HG03378 (cell line): Measurements from ENCODE around the gene H1-8.
A peak's percentile ranks its signal among the peaks of the same experiment; 100 is the strongest.

ENCODE experiments used
- ATAC-seq: cut with Tn5 transposase; IDR thresholded peaks from one replicate; pipeline ENCODE4 v1.9.1; 2021; ENCODE audit warnings: mild to moderate bottlenecking, moderate library complexity; ENCODE audit not compliant: unreplicated experiment

H1-8 gene

DNA sequence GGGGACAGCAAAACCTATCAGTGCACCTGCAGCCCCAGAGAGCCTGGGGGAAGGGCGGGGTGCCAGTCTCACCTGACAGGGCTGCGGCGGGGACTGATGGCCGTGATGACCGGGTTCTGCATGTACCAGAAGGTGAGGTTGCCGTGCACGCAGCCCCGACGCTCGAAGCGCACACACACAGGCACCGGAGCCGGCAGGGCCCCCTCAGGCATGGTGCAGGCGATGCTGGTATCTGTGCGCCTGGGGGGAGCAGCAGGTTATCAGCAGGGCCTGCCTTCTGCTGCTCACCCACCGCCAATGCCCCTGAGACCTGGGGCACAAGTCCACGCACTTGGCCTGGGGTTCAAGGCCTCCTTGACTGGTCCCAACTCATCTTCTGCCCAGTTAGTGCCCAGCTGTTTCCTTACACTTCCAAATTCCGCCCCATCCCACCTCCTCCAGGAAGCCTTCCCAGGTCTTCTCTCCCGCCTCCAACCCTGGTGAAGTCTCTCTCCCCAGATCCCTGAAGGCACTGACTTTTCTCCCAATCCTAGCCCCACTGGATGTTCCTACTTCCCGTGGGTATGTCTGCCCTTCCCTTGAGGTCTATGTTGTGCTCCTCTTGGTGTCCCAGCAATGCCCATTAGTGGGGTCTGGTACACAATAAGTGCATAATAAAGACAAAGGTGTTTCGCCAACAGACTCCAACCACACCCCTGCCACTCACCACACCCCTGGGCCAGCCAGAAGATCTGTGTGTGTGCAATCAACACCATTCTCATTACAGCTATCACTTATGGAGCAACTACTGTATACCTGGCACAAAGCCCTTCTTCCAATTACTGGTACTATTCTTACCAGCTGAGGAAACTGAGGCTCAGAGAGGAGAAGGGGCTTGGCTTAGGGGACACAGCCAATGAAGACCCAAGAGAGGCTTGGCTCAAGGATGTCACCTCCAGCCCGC, 28.9 kb downstream of the H1-8 start:
- no peak for ATAC-seq

DNA sequence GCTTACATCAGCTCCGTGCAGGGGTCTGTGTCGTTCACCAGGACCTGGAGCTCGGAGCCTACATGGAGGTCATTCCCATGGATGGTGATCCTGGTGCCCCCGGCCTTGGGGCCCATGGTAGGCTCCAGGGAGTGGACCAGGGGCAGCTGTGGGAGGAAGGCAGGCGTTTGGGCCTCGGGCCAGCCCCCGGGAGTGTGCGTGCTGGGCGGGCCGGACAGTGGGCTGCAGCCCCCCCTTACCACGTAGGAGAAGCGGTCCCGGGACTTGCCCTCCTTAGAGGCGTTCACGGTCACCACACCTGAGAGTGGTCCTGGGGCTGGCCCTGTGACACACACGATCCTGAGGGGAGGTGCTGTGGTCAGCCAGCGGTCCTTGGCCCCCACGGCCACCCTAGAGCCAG, 29.6 kb downstream of the H1-8 start:
- no peak for ATAC-seq

DNA sequence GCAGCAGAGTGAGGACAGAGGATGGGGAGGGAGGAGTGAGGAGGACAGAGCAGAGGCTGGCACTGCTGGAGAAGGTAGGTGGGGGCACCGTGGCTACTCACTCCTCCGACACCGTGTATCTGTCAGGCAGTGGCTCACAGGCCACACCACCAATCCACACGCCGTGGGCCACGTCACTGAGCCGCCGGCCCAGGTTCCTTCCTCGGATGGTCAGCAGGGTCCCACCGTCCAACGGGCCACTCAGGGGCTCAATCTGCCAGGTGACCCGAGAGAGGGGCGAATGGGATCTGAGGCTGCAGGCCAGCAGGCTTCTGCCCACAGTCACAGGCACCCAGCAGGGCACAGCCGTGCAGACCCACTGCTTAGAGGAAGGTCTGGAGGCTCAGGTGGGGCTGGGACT, 30.5 kb downstream of the H1-8 start:
- ATAC-seq = no peak

DNA sequence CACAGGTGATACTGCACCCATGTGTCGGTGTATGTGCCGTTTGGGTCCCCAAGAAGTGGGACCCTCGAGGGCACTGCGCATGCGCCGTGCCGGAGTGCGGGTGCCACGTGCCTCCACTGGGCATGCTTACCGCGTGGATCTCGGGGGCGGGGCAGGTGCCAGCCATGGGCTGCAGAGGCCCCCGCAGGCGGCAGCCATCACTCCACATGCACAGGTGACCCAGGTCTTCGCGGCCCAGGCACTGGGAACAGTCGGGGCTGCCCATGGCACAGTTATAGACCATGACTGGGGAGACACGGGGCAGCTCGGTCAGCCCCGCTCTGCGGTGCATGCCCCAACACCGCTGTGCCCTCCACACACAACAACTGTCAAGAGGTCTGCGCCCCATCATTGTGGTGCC, 31.2 kb downstream of the H1-8 start:
- no peak for ATAC-seq

DNA sequence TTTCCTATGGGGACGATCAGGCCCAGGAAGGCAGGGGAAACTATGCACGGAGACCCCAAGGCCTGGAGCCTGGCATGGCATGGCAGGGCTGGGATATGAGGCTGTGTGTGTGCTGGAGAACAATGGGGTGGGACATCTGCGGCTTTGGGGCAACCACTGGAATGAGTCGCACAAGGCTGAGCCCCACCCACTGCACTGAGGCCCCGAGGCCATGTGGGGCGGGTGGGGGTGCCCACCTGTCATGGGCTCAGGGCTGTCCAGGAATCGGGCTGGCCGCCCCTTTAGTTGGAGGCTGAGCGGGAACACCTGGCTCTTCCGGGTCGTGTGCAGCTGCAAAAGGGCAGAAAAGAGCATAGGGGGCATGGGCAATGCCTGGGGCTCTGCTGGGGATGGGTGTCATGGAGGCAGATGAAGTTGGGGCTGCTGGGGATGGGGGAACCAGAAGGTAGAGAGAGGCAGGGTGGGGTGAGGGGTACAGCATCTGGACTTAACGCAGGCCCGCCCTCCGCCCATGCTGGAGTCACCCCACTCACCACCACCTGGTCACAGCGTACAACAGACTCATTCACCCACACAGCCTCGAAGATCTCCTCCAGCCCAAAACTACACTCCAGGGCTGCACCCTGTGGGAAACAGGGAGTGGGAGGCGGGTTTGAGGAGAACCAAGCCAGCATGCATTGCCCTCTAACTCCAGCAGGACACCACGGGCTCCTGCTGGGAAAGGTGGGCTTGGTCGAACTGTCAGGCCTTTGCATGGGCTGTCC, 32.4 kb downstream of the H1-8 start:
- ATAC-seq = no peak

GRCh38 chr3:129575997-129576384, 33.0 kb downstream of the H1-8 start:
- ATAC-seq = no peak

DNA sequence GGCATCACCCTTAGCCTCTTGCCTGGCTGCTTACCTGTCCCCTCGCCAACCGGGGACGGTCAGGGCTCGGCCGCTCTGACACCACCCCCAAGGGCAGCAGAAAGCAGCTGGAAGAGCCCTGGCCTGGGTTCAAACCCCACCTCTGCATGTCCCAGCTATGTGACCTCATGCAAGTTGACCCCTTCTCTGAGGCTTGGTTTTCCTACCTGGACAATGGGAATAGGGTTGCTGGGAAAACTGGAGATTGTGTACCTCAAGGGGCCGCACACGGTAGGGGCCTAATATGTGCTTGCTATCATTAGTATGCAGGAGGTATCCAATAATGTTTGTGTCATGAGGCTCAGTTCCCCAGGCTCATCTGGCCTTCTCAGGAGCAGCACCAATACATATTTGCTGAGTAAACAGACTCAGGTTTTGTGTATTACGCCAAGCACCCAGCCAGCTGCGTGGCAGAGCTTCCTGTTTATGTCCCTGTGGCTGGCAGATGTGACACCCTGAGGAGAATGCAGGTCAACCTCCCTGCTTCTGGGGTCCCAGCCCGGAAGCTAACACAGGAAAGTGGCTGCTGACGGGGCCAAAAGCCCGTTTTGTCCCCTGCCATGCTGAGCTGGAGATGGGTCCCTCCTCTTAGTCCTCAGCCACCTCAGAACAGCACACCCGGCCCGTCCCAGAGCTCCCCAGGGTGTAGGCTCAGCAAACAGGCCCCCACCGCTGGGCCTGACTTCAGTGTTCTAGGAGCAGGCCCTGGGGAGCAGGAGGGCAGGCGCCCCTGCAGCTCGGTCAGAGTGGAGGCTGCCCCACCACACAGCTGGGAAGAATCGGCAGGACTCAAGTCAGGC, 33.8 kb downstream of the H1-8 start:
- peak; percentile 48 for ATAC-seq

- no peak for ATAC-seq
Measured at GRCh38 chr3:129577366-129577765, 34.4 kb downstream of the H1-8 start.

- ATAC-seq = peak; percentile 52
Measured at GRCh38 chr3:129577925-129578786, 35.2 kb downstream of the H1-8 start.

- no peak for ATAC-seq
Measured at GRCh38 chr3:129579991-129580390, 37.0 kb downstream of the H1-8 start.

GRCh38 chr3:129581623-129582022, 38.6 kb downstream of the H1-8 start:
- ATAC-seq = no peak

GRCh38 chr3:129582799-129583198, 39.8 kb downstream of the H1-8 start:
- no peak for ATAC-seq

GRCh38 chr3:129583289-129583688, 40.3 kb downstream of the H1-8 start:
- no peak for ATAC-seq

- no peak for ATAC-seq
Measured at GRCh38 chr3:129584631-129585030, 41.7 kb downstream of the H1-8 start.

DNA sequence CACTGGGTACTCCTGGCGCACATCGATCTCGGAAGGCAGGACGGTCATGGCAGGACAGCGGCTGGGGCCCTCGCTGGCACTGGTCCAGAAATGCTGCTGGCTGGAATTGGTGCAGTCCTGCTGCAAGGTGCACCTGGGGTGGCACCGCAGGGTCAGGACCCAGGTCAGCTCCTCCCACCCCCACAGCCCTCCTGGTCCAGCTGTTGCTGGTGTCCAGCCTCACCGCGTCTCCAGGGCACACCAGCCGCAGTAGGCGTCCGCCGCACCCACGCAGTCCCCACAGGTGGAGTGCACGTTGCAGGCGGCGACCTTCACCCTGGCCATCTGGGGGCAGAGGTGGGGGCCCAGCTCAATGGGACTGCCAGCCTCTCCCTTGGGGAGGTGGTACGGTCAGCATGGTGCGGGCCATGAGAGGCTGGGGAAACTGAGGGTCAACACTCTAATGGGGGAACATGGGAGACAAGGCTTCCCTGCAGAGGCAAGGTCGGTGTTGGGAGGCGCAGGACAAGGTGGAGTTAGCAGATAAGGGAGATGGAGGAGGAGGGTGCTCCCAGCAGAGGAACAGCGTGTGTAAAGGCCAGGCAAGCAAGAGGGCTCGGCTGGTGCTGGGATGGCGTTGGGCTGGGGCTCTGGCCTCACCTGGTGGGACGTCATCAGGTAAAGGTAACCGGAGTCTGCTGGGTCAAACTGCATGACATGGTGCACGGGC, 43.1 kb downstream of the H1-8 start:
- no peak for ATAC-seq

DNA sequence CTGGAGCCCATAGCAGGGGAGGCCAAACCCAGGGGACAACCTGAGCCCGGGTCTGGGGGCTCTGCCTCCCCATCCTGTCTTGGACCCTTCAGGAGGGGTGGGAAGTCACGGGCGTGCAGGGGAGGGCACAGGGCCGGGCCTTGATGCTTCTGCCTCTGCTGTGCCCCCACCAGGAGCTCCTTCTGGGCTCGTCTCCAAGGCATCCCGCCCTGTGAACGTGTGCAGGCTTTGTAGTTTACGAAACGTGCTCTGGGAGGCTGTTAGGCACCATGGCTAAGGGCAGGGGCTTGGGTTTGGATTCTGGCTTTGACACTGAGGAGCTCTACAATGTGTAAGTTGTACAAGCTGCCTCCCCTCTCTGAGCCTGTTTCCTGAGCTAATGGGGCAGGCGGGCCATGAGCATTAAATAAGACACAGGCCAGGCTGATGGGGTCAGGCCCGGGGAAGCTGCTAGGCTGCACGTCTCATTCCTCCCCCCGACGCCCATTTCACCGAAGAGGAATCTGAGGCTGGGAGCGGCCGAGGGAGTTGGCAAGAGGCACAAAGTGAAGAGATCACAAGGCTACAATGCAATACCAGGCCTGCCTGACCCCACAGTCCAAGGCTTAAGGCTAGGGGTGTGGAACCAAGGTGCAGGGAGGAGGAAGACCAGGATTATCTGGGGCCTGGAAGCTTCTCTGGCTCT, 43.9 kb downstream of the H1-8 start:
- no peak for ATAC-seq

DNA sequence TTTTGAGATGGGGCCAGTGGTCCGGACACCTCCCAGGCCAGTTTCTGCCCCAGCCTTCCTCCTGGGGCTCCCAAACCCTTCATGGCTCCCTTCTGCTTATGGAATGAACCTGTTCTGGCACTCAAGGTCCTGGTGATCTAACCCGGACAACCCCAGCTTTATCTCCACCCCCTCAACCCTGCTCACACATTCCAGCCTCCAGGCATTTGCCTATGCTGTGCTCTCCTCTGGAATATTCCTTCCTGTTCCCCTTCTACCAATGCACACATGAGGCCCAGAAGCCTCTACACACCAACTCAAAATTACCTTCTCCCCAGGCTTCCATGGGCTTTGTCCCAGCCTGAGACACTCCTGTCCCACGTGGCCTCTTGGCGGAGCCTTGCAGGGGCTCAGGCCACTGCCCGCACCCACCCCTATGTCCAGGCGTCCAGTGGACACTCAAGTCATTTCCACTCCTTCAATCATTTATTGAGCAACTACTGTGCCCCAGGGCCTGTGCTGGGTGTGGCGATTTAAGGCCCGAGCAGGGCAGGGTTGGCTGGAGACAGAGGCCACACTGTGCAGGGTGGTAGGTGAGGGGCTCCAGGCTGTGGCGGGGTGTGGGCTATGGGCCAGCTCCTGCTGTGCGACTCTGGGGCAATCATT, 44.7 kb downstream of the H1-8 start:
- no peak for ATAC-seq

DNA sequence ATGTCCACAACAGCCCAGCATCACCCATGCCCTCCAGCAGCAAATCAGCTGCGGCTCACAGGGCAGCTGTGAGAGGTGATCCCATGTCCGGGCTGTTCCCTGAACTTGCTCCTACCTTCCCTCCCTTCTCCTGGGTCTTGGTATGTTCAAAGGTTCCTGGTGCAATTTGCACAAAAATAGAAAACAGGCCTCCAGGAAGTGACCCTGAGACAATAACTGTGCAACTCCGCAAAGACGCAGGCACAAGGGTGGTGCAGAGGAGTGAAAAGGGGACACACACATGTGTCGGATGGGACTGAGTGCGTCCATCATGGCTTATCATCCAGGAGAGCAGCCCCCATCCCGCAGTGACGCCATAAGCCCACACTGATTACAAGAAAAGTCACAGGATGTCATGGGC, 47.2 kb downstream of the H1-8 start:
- ATAC-seq = no peak

- no peak for ATAC-seq
Measured at GRCh38 chr3:129591932-129592331, 49.0 kb downstream of the H1-8 start.
